Mesodermal cell (in vitro differentiated cells): ENCODE results near the gene IL17C.

Experiments used
- H3K27ac ChIP-seq: 2 replicates; pipeline ENCODE4 v1.7.0; 2013; ENCODE audit warnings: mild to moderate bottlenecking, low read depth, low read length, moderate library complexity; ENCODE audit not compliant: severe bottlenecking
- H3K36me3 ChIP-seq: 2 replicates; pipeline ENCODE4 v1.7.1; 2013; ENCODE audit warnings: mild to moderate bottlenecking, low read length, moderate library complexity; ENCODE audit not compliant: control insufficient read depth, insufficient read depth
- H3K4me1 ChIP-seq: one replicate; pipeline ENCODE4 v1.7.1; 2013; ENCODE audit warnings: mild to moderate bottlenecking, low read length; ENCODE audit not compliant: insufficient read depth, control insufficient read depth, poor library complexity, severe bottlenecking
- H3K4me3 ChIP-seq: 2 replicates; pipeline ENCODE4 v1.7.0; 2013; ENCODE audit warnings: low read length, control low read depth, mild to moderate bottlenecking; ENCODE audit not compliant: insufficient read depth, poor library complexity, severe bottlenecking; ENCODE audit errors: extremely low read depth
- H3K9me3 ChIP-seq: 2 replicates; pipeline ENCODE4 v1.7.1; 2013; ENCODE audit warnings: mild to moderate bottlenecking, low read length, moderate library complexity; ENCODE audit not compliant: control insufficient read depth
- WGBS, 2 experiments: methylation state at CpG; one replicate each; pipeline ENCODE4 v1.1.5; 2013; ENCODE audit warnings: missing lambda C conversion rate in 2 of 2; ENCODE audit not compliant: insufficient coverage in 2 of 2; 5-methylcytosine and 5-hydroxymethylcytosine counted together

IL17C gene

GRCh38 chr16:88686439-88687253 is 48.3 kb downstream of the IL17C start, which contains the start of gene SNAI3:
SNAI3 (minus strand) TSS chr16:88686507; CDS start chr16:88686406, 101 bp downstream.
- no peaks in the 10 kb centered on the region for H3K36me3 ChIP-seq
- H3K27ac ChIP-seq, result no peak within 1 kb of the TSS
- H3K4me1 ChIP-seq, result peaks cover 5% of the 10 kb centered on the region
- WGBS, 2 experiments, result 9 to 11% methylated on average over 45 to 59 of the region's 65 CpGs
- H3K4me3 ChIP-seq, result peak within 1 kb of the TSS; percentile 33
- H3K9me3 ChIP-seq, result no peaks in the 10 kb centered on the region

DNA sequence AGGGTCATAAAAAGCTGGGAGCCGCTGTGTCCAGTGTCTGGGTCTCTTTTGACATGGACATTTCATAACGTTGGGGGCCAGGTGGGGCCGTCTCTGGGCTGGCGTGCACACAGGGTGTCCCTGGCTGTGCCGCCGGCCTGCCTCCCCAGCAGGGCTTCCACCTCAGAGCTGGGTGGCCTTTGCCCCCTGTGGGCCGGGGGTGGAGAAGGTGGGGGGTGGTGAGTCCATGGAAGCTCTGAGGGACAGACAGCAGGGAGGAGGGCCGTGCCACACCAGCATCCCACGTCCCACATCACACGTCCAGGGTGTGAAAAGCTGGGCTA is 48.8 kb downstream of the IL17C start:
- Histone ChIP-seq H3K36me3 (no peaks in the 10 kb centered on the region), H3K27ac (no peak overlapping the region), H3K9me3 (no peaks in the 10 kb centered on the region), H3K4me1 (no peaks in the 10 kb centered on the region), H3K4me3 (no peak overlapping the region)
- 68 to 76% methylated on average over 5 to 8 of the region's 10 CpGs for WGBS, 2 experiments

DNA sequence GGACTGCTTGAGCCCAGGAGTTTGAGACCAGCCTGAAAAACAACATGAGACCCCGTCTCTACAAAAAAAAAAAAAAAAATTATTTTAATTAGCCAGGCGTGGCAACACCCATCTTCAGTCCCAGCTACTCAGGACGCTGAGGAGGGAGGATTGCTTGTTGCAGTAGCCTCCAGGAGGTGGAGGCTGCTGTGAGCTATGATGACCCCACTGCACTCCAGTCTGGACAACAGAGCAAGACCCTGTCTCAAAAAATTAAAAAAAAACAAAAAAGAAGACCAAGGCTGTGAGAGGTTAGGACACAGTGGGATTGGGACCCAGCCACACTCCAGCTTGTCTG is 49.3 kb downstream of the IL17C start:
- Histone ChIP-seq H3K4me1 (no peaks in the 10 kb centered on the region), H3K36me3 (no peaks in the 10 kb centered on the region), H3K4me3 (no peak overlapping the region), H3K9me3 (no peaks in the 10 kb centered on the region), H3K27ac (no peak overlapping the region)
- WGBS, 2 experiments, result 70% methylated on average over 2 of the region's 3 CpGs; no CpG with 5 or more reads in 1 of the 2 experiments

DNA sequence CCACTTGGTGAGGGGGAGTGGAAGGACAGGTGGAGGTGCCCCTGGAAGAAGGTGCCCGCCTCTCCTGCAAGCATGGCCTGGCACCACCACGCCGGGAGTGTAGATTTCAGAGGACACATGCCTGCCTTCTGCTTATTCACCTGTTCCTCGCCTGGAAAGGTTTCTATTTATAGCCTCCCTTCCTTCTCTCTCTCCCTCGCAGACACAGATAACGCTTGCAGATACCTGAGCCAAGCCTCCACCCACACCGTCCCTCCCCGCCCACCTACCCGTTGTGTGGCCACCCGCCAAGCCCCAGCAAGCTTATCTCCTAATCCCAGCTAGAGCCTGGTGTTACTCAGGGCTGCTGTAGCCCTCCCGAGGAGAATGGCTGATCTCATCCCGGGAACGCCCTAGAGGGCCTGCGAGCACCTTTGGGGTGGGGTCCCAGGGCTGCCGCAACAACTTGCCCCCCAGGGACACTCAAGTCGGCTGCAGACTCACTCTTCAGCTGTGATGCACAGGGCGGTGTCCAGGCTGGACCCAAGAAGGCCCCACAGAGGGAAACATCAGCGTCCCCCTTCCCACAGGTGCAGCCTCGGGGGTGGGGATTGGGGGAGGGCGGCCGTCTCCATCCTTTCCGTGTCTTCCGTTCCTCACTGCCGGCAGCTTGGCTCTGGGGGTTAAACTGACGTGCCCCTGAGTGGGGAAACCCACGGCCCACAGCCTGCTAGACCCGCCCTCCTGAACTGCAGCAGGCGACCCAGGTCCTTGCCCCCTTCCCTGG is 49.8 kb downstream of the IL17C start:
- Histone ChIP-seq H3K4me1 (no peaks in the 10 kb centered on the region), H3K27ac (no peak overlapping the region), H3K9me3 (no peaks in the 10 kb centered on the region), H3K4me3 (no peak overlapping the region), H3K36me3 (no peaks in the 10 kb centered on the region)
- WGBS, 2 experiments, result 52 to 56% methylated on average over 26 to 28 of the region's 28 CpGs
